Prostate gland (tissue), 2 donors: ENCODE results near the gene BRAT1.

Experiments used
- POLR2A ChIP-seq: fragments of 450-650 bp; IDR thresholded peaks from one replicate; pipeline ENCODE4 v1.6.1; 2016; ENCODE audit warnings: antibody characterized with exemption, mild to moderate bottlenecking
- POLR2AphosphoS5 ChIP-seq: sonication (generic); formaldehyde crosslinking; IDR thresholded peaks from one replicate; pipeline ENCODE4 v1.6.1; 2017; ENCODE audit warnings: antibody characterized with exemption
- TF ChIP-seq, protein P1 (sequence below), 4 experiments: fragments of 200-600 bp in 2 of 4; fragments of 450-650 bp in 2 of 4; sonication (generic) in 2 of 4; IDR thresholded peaks; 1 replicate in 3 of 4; 2 replicates in 1 of 4; pipeline ENCODE4 v1.5.1; 2016 to 2019; ENCODE audit warnings: antibody characterized with exemption in 4 of 4, mild to moderate bottlenecking in 2 of 4, moderate library complexity in 2 of 4

DNA sequence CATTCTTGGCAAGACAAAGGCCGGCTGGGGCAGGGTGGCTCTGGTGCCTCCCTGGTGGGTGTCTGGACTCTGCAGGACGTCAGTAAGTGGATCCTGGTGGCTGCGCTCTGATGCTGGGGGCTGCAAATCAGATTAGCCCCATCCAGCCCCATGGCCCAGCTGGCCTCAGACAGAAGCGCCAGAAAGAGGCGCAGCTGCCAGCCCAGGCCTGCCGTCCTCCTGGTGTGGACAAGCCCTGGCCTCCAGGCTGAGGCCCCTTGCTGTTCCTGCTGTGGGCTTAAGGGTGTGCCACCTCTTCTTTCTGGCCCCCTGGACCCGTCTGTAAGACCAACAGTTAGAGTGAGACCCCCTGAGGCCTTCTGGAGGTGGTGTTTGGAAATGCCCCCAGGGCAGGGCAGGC, 41.6 kb downstream of the BRAT1 start:
- TF ChIP-seq, protein P1, sequence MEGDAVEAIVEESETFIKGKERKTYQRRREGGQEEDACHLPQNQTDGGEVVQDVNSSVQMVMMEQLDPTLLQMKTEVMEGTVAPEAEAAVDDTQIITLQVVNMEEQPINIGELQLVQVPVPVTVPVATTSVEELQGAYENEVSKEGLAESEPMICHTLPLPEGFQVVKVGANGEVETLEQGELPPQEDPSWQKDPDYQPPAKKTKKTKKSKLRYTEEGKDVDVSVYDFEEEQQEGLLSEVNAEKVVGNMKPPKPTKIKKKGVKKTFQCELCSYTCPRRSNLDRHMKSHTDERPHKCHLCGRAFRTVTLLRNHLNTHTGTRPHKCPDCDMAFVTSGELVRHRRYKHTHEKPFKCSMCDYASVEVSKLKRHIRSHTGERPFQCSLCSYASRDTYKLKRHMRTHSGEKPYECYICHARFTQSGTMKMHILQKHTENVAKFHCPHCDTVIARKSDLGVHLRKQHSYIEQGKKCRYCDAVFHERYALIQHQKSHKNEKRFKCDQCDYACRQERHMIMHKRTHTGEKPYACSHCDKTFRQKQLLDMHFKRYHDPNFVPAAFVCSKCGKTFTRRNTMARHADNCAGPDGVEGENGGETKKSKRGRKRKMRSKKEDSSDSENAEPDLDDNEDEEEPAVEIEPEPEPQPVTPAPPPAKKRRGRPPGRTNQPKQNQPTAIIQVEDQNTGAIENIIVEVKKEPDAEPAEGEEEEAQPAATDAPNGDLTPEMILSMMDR (IDR thresholded peaks at IDR 0.05), result no peak
- TF ChIP-seq POLR2A, result no peak
- no peak for TF ChIP-seq POLR2AphosphoS5
